Testis (tissue), 3 donors: Measurements from ENCODE around the gene FLG. TPM values are rescaled to one million over a fixed set of nuclear protein-coding genes. Genes with fewer than 3 reads are reported as not detected.

ENCODE experiments used
- polyA plus RNA-seq: library from polyadenylated mRNA; stranded (reverse); fragments of 350-450 nt; fragmentation: Illumina TruSeq; extraction: RNeasy Lipid Tissue Mini Kit (QIAGEN cat#74804); gene quantifications from one replicate; pipeline ENCODE4 v1.2.3, GENCODE V29; 2014; ENCODE audit warnings: low read depth, low replicate concordance; ENCODE audit not compliant: insufficient read depth
- total RNA-seq, 2 donors: library from RNA; depleted of rRNA; stranded (reverse); fragments of >200 nt; gene quantifications; one replicate each; pipeline ENCODE4 v1.2.3, GENCODE V29; 2016

FLG gene
- total and polyA plus RNA-seq, 3 donors from 2014 or later = 0.16 to 0.19 TPM; not detected in 1

Other genes with a start within 250 kb of the FLG start
- gene TCHHL1, start 236.2 kb downstream of the FLG start, total RNA-seq = under 1 TPM in 1 of 2 donors, not detected in 1; 0.12 TPM
- not detected for gene TCHHL1, start 236.2 kb downstream of the FLG start, polyA plus RNA-seq
- gene TCHH, start 209.8 kb downstream of the FLG start, total RNA-seq = 1 to 10 TPM; 2.2 to 2.9 TPM
- gene TCHH, start 209.8 kb downstream of the FLG start, polyA plus RNA-seq = 0.53 TPM
- gene RPTN, start 166.0 kb downstream of the FLG start, total RNA-seq = under 1 TPM in 1 of 2 donors, not detected in 1; 0.06 TPM
- gene RPTN, start 166.0 kb downstream of the FLG start, polyA plus RNA-seq = not detected
- gene HRNR, start 101.0 kb downstream of the FLG start, total RNA-seq = under 1 TPM in 1 of 2 donors, not detected in 1; 0.06 TPM
- not detected for gene HRNR, start 101.0 kb downstream of the FLG start, polyA plus RNA-seq
- under 1 TPM; 0.08 to 0.31 TPM for gene FLG2, start 34.8 kb upstream of the FLG start, total RNA-seq
- gene FLG2, start 34.8 kb upstream of the FLG start, polyA plus RNA-seq = 0.03 TPM
- under 1 TPM; 0.16 to 0.43 TPM for gene CRNN, start 89.0 kb upstream of the FLG start, total RNA-seq
- not detected for gene CRNN, start 89.0 kb upstream of the FLG start, polyA plus RNA-seq
- under 1 TPM in 1 of 2 donors, not detected in 1; 0.37 TPM for gene LCE5A, start 185.6 kb upstream of the FLG start, total RNA-seq
- 0.44 TPM for gene LCE5A, start 185.6 kb upstream of the FLG start, polyA plus RNA-seq
- gene CRCT1, start 189.2 kb upstream of the FLG start, total RNA-seq = not detected
- not detected for gene CRCT1, start 189.2 kb upstream of the FLG start, polyA plus RNA-seq
- not detected for gene LCE3E, start 241.5 kb upstream of the FLG start, total RNA-seq
- gene LCE3E, start 241.5 kb upstream of the FLG start, polyA plus RNA-seq = not detected